CD14-positive monocyte (primary cell): ENCODE results near the gene DENND2D. TPM values are rescaled to one million over a fixed set of nuclear protein-coding genes. Genes with fewer than 3 reads are reported as not detected.

Source experiments
- DNase-seq, 3 donors: peaks; one replicate each; pipeline ENCODE4 v3.0.0-alpha.2; 2011 to 2022
- H2AFZ ChIP-seq: 2 replicates; pipeline ENCODE4 v1.6.0; 2012; ENCODE audit warnings: mild to moderate bottlenecking, low read depth, low read length, inconsistent platforms; ENCODE audit not compliant: insufficient read depth, poor library complexity, severe bottlenecking
- H3K27ac ChIP-seq, 2 donors: 1 replicate in 1 of 2; 2 replicates in 1 of 2; pipeline ENCODE4 v1.5.1; 2012 to 2013; ENCODE audit warnings: low read length in 2 of 2, control low read depth in 1 of 2, inconsistent platforms in 1 of 2, low read depth in 1 of 2, mild to moderate bottlenecking in 1 of 2
- H3K27me3 ChIP-seq, 2 donors: one replicate each; pipeline versions ENCODE4 v1.6.0 to v1.6.1; 2011 to 2013; ENCODE audit warnings: low read length in 2 of 2; ENCODE audit not compliant: control insufficient read depth in 2 of 2, insufficient read depth in 2 of 2
- H3K36me3 ChIP-seq, 2 donors: replicated peaks in 1 of 2; 1 replicate in 1 of 2; 2 replicates in 1 of 2; pipeline versions ENCODE4 v1.5.1 to v1.6.1; 2012 to 2013; ENCODE audit warnings: low read length in 2 of 2, control low read depth in 1 of 2, inconsistent platforms in 1 of 2, mild to moderate bottlenecking in 1 of 2; ENCODE audit not compliant: insufficient read depth in 2 of 2, control insufficient read depth in 1 of 2
- H3K4me1 ChIP-seq, 2 donors: 1 replicate in 1 of 2; 2 replicates in 1 of 2; pipeline versions ENCODE4 v1.5.1 to v1.6.1; 2012 to 2013; ENCODE audit warnings: low read length in 2 of 2, control low read depth in 1 of 2, inconsistent platforms in 1 of 2, mild to moderate bottlenecking in 1 of 2, moderate library complexity in 1 of 2; ENCODE audit not compliant: insufficient read depth in 2 of 2, control insufficient read depth in 1 of 2
- H3K4me2 ChIP-seq: replicated peaks from 2 replicates; pipeline ENCODE3; 2012; ENCODE audit warnings: low read length, moderate library complexity, mild to moderate bottlenecking; ENCODE audit not compliant: poor library complexity, severe bottlenecking; ENCODE audit errors: extremely low read depth
- H3K4me3 ChIP-seq, 3 experiments: fragments of 200-600 bp in 1 of 3; sonication (generic) in 1 of 3; replicated peaks in 1 of 3; 1 replicate in 2 of 3; 2 replicates in 1 of 3; pipeline ENCODE4 v1.5.1; 2011 to 2013; ENCODE audit warnings: low read length in 3 of 3, mild to moderate bottlenecking in 3 of 3, control low read depth in 2 of 3, low read depth in 2 of 3, inconsistent platforms in 1 of 3, moderate library complexity in 1 of 3
- H3K79me2 ChIP-seq: 2 replicates; pipeline ENCODE4 v1.6.0; 2012; ENCODE audit warnings: mild to moderate bottlenecking, control low read depth, inconsistent platforms, low read length, moderate library complexity; ENCODE audit not compliant: insufficient read depth
- H3K9ac ChIP-seq: 2 replicates; pipeline ENCODE4 v1.6.0; 2017; ENCODE audit warnings: low read length, mild to moderate bottlenecking; ENCODE audit not compliant: insufficient read depth, poor library complexity, severe bottlenecking
- H3K9me3 ChIP-seq, 2 donors: replicated peaks in 1 of 2; 1 replicate in 1 of 2; 2 replicates in 1 of 2; pipeline versions ENCODE4 v1.5.1 to v1.6.1; 2012 to 2013; ENCODE audit warnings: low read length in 2 of 2, control low read depth in 1 of 2; ENCODE audit not compliant: control insufficient read depth in 1 of 2, insufficient read depth in 1 of 2
- H4K20me1 ChIP-seq: 2 replicates; pipeline ENCODE4 v1.6.0; 2012; ENCODE audit warnings: mild to moderate bottlenecking, low read length, control low read depth, moderate library complexity; ENCODE audit not compliant: insufficient read depth
- H3K27ac Mint-ChIP-seq, 7 donors: one replicate each; pipeline ENCODE4 v1.8.0; 2020; ENCODE audit warnings: mild to moderate bottlenecking in 7 of 7, mixed read lengths in 7 of 7, moderate library complexity in 6 of 7, inconsistent platforms in 2 of 7
- H3K27me3 Mint-ChIP-seq, 3 donors: one replicate each; pipeline ENCODE4 v1.8.0; 2021 to 2022; ENCODE audit warnings: low read depth in 3 of 3, mild to moderate bottlenecking in 3 of 3, mixed read lengths in 3 of 3, moderate library complexity in 3 of 3, inconsistent platforms in 1 of 3
- H3K36me3 Mint-ChIP-seq, 2 donors: one replicate each; pipeline ENCODE4 v1.8.0; 2020; ENCODE audit warnings: mixed read lengths in 2 of 2, inconsistent platforms in 1 of 2, mild to moderate bottlenecking in 1 of 2
- H3K4me1 Mint-ChIP-seq: one replicate; pipeline ENCODE4 v1.8.0; 2020; ENCODE audit warnings: mild to moderate bottlenecking, mixed read lengths
- H3K4me3 Mint-ChIP-seq, 2 donors: one replicate each; pipeline ENCODE4 v1.8.0; 2020; ENCODE audit warnings: mild to moderate bottlenecking in 2 of 2, mixed read lengths in 2 of 2, moderate library complexity in 1 of 2
- H3K9me3 Mint-ChIP-seq, 7 donors: one replicate each; pipeline ENCODE4 v1.8.0; 2020 to 2022; ENCODE audit warnings: mixed read lengths in 7 of 7, mild to moderate bottlenecking in 6 of 7, moderate library complexity in 6 of 7, inconsistent platforms in 2 of 7
- CTCF ChIP-seq: fragments of 200-600 bp; IDR thresholded peaks from one replicate; pipeline ENCODE4 v1.8.0; 2022; ENCODE audit warnings: antibody characterized with exemption, mild to moderate bottlenecking
- WGBS: methylation state at CpG from one replicate; pipeline ENCODE4 v1.1.5; 2013; ENCODE audit warnings: missing lambda C conversion rate; ENCODE audit not compliant: insufficient coverage; 5-methylcytosine and 5-hydroxymethylcytosine counted together
- intact Hi-C, 2 donors: fragments of 100-400 bp; cut with micrococcal nuclease; formaldehyde crosslinking; loops; one replicate each; pipeline versions ENCODE4 v1.15.0 to v1.15.1; 2023
- polyA plus RNA-seq, 3 donors: library from polyadenylated mRNA; depleted of rRNA in 1 of 3; unstranded in 2 of 3; stranded (reverse) in 1 of 3; fragments of 300-500 nt in 2 of 3; fragments of >200 nt in 1 of 3; fragmentation: Illumina TruSeq in 2 of 3; gene quantifications; 1 replicate in 2 of 3; 2 replicates in 1 of 3; pipeline ENCODE4 v1.2.3, GENCODE V29; 2012 to 2021

The DENND2D gene
- polyA plus RNA-seq, 3 donors, result 19.1 to 24.0 (median 22.4) TPM

GRCh38 chr1:111247125-111247838 is 46.8 kb upstream of the DENND2D start:
- Histone ChIP-seq H3K27ac (no peak overlapping the region), H2AFZ (no peak overlapping the region), H4K20me1 (no peaks in the 10 kb centered on the region), H3K4me1 (no peaks in the 10 kb centered on the region), H3K36me3 (no peaks in the 10 kb centered on the region), H3K79me2 (no peaks in the 10 kb centered on the region), H3K9ac (no peak overlapping the region), H3K4me3 (no peak overlapping the region), H3K4me2 (no peak overlapping the region), H3K9me3 (no peaks in the 10 kb centered on the region), H3K27me3 (peaks cover 0 to under 1% of the 10 kb centered on the region in 2 donors)
- H3K27me3 Mint-ChIP-seq, result peaks cover 0 to 11% (median under 1%) of the 10 kb centered on the region in 3 donors
- H3K4me1 Mint-ChIP-seq, result no peaks in the 10 kb centered on the region
- H3K36me3 Mint-ChIP-seq, result no peaks in the 10 kb centered on the region
- H3K9me3 Mint-ChIP-seq, result peaks cover 0 to 4% (median 0%) of the 10 kb centered on the region in 7 donors
- DNase-seq, result no peak
- H3K27ac Mint-ChIP-seq, result no peak overlapping the region
- no peak for TF ChIP-seq CTCF
- intact Hi-C loops, result no loop called here
- no peak overlapping the region for H3K4me3 Mint-ChIP-seq
- WGBS, result 100% methylated on average over 2 of the region's 5 CpGs

- Histone ChIP-seq H3K27ac (no peak overlapping the region), H3K79me2 (no peaks in the 10 kb centered on the region), H4K20me1 (no peaks in the 10 kb centered on the region), H3K36me3 (no peaks in the 10 kb centered on the region), H3K9me3 (no peaks in the 10 kb centered on the region), H2AFZ (no peak overlapping the region), H3K9ac (no peak overlapping the region), H3K4me3 (no peak overlapping the region), H3K4me2 (no peak overlapping the region), H3K27me3 (peaks cover 0 to 2% of the 10 kb centered on the region in 2 donors), H3K4me1 (no peaks in the 10 kb centered on the region)
- Mint-ChIP-seq H3K9me3 (peaks cover 0 to 3% (median 0%) of the 10 kb centered on the region in 7 donors), H3K27ac (no peak overlapping the region), H3K27me3 (peaks cover 0 to 9% (median 4%) of the 10 kb centered on the region in 3 donors), H3K36me3 (no peaks in the 10 kb centered on the region), H3K4me1 (no peaks in the 10 kb centered on the region), H3K4me3 (no peak overlapping the region)
- intact Hi-C loops, result no loop called here
- WGBS, result 44% methylated on average over 2 of the region's 4 CpGs
- no peak for DNase-seq
- no peak for TF ChIP-seq CTCF
Observed at GRCh38 chr1:111242805-111243523, 42.5 kb upstream of the DENND2D start.
